ENCODE results near the gene SMARCA5.
A peak's percentile ranks its signal among the peaks of the same experiment; 100 is the strongest.

The SMARCA5 gene

DNA sequence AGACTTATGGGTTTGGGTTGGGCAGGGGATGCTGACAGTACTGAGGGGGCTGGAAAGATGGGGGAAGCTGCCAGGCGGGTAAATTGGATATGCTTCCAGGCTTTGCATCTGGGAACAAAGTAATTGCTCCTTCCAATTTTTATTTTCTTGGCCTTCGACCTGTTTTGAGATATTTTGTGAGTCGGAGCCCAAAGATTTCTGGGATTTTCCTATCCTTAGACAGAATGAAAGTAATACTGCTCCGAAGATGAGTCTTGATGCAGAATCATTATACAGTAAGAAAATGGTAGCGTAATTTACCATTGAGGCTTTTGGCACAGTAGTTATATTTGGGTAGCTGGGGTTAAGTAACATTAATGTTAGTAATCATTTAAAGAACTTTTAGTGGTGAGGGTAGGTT lies 1.4 kb downstream of the SMARCA5 start:
- Histone ChIP-seq H3K4me1 (ENCODE audit: low read length) (peaks cover 21% of the 10 kb centered on the region; the same call in 1 of the 2 replicates), H3K9me3 (replicated peaks; ENCODE audit: insufficient read depth, low read length) (no peaks in the 10 kb centered on the region), H3K4me2 (ENCODE audit: low read depth, low read length) (peak overlapping the region; percentile 89), H2AFZ (ENCODE audit: low read length) (no peak overlapping the region), H3K4me3 (ENCODE audit: low read length) (peak overlapping the region; percentile 90), H3K9me2 (replicated peaks; ENCODE audit: insufficient read depth, low read length) (no peaks in the 10 kb centered on the region), H3K27me3 (replicated peaks; ENCODE audit: insufficient read depth, low read length) (no peaks in the 10 kb centered on the region), H3K36me3 (replicated peaks; ENCODE audit: insufficient read depth, low read length) (no peaks in the 10 kb centered on the region; the same call in 1 of the 2 replicates), H3K9ac (ENCODE audit: low read length) (peak overlapping the region; percentile 86), H3K79me2 (ENCODE audit: low read length) (peaks cover 62% of the 10 kb centered on the region), H3K27ac (ENCODE audit: low read length) (no peak overlapping the region), H3F3A (ENCODE audit: insufficient read depth, low read length) (peaks cover 22% of the 10 kb centered on the region), H4K20me1 (ENCODE audit: insufficient read depth, low read length) (peaks cover 15% of the 10 kb centered on the region)
- DNase-seq, result no peak
- no peak for TF ChIP-seq EZH2 (optimal IDR thresholded peaks at IDR 0.05; ENCODE audit: low read depth, low read length)
- TF ChIP-seq EZH2phosphoT487 (IDR thresholded peaks at IDR 0.05; ENCODE audit: low read length), result no peak
- TF ChIP-seq, protein P1, sequence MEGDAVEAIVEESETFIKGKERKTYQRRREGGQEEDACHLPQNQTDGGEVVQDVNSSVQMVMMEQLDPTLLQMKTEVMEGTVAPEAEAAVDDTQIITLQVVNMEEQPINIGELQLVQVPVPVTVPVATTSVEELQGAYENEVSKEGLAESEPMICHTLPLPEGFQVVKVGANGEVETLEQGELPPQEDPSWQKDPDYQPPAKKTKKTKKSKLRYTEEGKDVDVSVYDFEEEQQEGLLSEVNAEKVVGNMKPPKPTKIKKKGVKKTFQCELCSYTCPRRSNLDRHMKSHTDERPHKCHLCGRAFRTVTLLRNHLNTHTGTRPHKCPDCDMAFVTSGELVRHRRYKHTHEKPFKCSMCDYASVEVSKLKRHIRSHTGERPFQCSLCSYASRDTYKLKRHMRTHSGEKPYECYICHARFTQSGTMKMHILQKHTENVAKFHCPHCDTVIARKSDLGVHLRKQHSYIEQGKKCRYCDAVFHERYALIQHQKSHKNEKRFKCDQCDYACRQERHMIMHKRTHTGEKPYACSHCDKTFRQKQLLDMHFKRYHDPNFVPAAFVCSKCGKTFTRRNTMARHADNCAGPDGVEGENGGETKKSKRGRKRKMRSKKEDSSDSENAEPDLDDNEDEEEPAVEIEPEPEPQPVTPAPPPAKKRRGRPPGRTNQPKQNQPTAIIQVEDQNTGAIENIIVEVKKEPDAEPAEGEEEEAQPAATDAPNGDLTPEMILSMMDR (IDR thresholded peaks at IDR 0.05; ENCODE audit: low read length), result no peak

DNA sequence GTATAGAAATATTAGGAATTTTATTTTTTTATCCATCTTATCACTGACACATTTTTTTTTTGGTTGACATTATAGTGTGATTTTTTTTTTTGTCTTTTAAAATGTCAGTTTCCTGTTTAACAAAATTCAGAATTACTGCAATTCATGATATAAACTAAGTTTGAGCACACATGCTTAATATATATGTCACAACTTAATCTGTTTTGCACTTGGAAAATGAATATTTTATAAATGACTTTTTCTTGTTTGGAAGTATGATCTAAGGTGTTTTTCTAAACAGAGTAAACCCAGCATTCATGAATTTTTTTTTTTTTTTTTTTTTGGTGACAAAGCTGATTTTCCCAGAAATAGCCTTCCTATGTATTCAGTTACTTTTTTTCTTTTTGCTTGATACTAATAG lies 2.4 kb downstream of the SMARCA5 start:
- Histone ChIP-seq H3K4me1 (ENCODE audit: low read length) (peaks cover 21% of the 10 kb centered on the region; the same call in 1 of the 2 replicates), H3K79me2 (ENCODE audit: low read length) (peaks cover 72% of the 10 kb centered on the region), H3K9me3 (replicated peaks; ENCODE audit: insufficient read depth, low read length) (no peaks in the 10 kb centered on the region), H3K27me3 (replicated peaks; ENCODE audit: insufficient read depth, low read length) (no peaks in the 10 kb centered on the region), H3F3A (ENCODE audit: insufficient read depth, low read length) (peaks cover 22% of the 10 kb centered on the region), H4K20me1 (ENCODE audit: insufficient read depth, low read length) (peaks cover 15% of the 10 kb centered on the region), H3K4me2 (ENCODE audit: low read depth, low read length) (peak overlapping the region; percentile 89), H3K27ac (ENCODE audit: low read length) (no peak overlapping the region), H2AFZ (ENCODE audit: low read length) (no peak overlapping the region), H3K9ac (ENCODE audit: low read length) (no peak overlapping the region), H3K4me3 (ENCODE audit: low read length) (peak overlapping the region; percentile 90), H3K36me3 (replicated peaks; ENCODE audit: insufficient read depth, low read length) (no peaks in the 10 kb centered on the region; the same call in 1 of the 2 replicates), H3K9me2 (replicated peaks; ENCODE audit: insufficient read depth, low read length) (no peaks in the 10 kb centered on the region)
- no peak for DNase-seq
- TF ChIP-seq EZH2phosphoT487 (IDR thresholded peaks at IDR 0.05; ENCODE audit: low read length) (no peak), EZH2 (optimal IDR thresholded peaks at IDR 0.05; ENCODE audit: low read depth, low read length) (no peak)
- TF ChIP-seq, protein P1 (IDR thresholded peaks at IDR 0.05; ENCODE audit: low read length), result no peak

DNA sequence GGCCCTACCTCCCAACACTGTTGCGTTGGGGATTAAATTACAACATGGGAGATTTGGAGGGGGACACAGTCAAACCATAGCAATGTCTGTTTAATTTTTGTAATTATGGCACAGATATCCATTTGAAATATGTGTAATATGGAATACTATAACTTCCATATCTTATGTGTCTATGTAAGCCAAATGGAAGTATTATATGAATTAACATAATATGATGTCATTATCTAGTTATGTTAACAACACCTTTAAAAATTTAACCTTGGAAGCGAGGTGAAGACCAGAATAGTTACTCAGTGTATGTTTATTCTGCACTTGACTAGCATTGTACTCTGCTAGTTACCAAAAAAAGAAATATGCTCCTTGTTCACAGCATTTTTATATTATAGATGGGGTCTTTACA lies 4.3 kb downstream of the SMARCA5 start:
- Histone ChIP-seq H3K4me2 (ENCODE audit: low read depth, low read length) (no peak overlapping the region), H3K36me3 (replicated peaks; ENCODE audit: insufficient read depth, low read length) (peaks cover 8% of the 10 kb centered on the region; the same call in 1 of the 2 replicates), H4K20me1 (ENCODE audit: insufficient read depth, low read length) (peaks cover 15% of the 10 kb centered on the region), H3K27ac (ENCODE audit: low read length) (no peak overlapping the region), H3K9me2 (replicated peaks; ENCODE audit: insufficient read depth, low read length) (no peaks in the 10 kb centered on the region), H2AFZ (ENCODE audit: low read length) (no peak overlapping the region), H3K27me3 (replicated peaks; ENCODE audit: insufficient read depth, low read length) (no peaks in the 10 kb centered on the region), H3K9me3 (replicated peaks; ENCODE audit: insufficient read depth, low read length) (no peaks in the 10 kb centered on the region), H3K79me2 (ENCODE audit: low read length) (peaks cover 88% of the 10 kb centered on the region), H3K4me1 (ENCODE audit: low read length) (peaks cover 16% of the 10 kb centered on the region; the same call in 1 of the 2 replicates), H3K9ac (ENCODE audit: low read length) (no peak overlapping the region), H3K4me3 (ENCODE audit: low read length) (no peak overlapping the region), H3F3A (ENCODE audit: insufficient read depth, low read length) (peaks cover 19% of the 10 kb centered on the region)
- TF ChIP-seq, protein P1 (IDR thresholded peaks at IDR 0.05; ENCODE audit: low read length), result no peak
- no peak for TF ChIP-seq EZH2 (optimal IDR thresholded peaks at IDR 0.05; ENCODE audit: low read depth, low read length)
- no peak for TF ChIP-seq EZH2phosphoT487 (IDR thresholded peaks at IDR 0.05; ENCODE audit: low read length)
- DNase-seq, result no peak

Measured in MM.1S (cell line).